NCI-H69 (cell line): Measurements from ENCODE around the gene PRKCZ.
"Not testable (repeated sequence)": the region's sequence is repeated elsewhere in the genome, so short reads cannot be mapped to it uniquely, and the experiment has no call there.

Experiments used
- DNase-seq: peaks from one replicate; lab custom pipeline; 2025; lab: John Stamatoyannopoulos, UW

Gene PRKCZ

DNA sequence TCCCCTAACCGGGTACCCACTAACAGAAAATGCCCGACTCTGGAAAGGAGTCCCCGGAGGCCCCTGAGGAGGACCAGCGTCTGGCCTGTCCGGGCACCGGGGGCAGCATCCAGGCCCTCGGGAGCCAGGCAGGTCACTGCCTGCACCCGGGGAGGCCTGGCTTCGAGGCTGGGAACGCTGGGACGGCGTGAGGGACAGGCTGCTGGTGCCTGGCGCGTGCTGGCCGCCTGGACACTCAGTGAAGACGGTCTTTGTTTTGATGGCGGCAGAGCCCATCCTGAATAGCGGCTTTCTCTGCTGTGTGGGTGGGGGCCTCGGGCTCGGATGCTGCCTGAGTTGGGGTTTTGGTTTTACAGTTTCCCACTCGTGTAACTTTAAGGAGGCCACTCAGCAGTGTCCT is 37.6 kb downstream of the PRKCZ start:
- DNase-seq = no peak

DNA sequence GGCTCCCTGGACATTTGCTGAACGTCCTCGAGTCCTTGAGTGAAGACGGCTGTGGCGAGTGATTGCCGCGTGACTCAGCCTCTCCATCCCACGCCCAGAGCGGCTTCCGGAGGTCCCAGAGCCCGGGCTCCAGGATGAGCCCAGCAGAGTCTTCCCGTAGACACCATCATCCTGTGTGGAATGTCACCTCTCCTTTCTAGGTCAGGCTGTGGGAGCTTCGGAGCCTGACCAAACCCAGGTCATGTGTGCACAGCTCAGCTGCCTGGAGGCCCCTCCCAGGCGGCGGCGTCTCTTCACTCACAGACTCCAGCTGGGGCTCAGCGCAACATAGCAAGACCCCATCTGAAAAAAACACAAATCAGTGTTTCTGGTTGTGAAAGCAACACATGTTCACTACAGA is 38.2 kb downstream of the PRKCZ start:
- DNase-seq = no peak

- no peak for DNase-seq
These were observed 38.8 kb downstream of the PRKCZ start for GRCh38 chr1:2089051-2089450.

- no peak for DNase-seq
These were observed 40.1 kb downstream of the PRKCZ start for GRCh38 chr1:2090216-2090890.

GRCh38 chr1:2091611-2092604 is 41.7 kb downstream of the PRKCZ start:
- peak; percentile 14 for DNase-seq

GRCh38 chr1:2093055-2093454 is 42.8 kb downstream of the PRKCZ start:
- no peak for DNase-seq

GRCh38 chr1:2093636-2094035 is 43.4 kb downstream of the PRKCZ start:
- no peak for DNase-seq

DNA sequence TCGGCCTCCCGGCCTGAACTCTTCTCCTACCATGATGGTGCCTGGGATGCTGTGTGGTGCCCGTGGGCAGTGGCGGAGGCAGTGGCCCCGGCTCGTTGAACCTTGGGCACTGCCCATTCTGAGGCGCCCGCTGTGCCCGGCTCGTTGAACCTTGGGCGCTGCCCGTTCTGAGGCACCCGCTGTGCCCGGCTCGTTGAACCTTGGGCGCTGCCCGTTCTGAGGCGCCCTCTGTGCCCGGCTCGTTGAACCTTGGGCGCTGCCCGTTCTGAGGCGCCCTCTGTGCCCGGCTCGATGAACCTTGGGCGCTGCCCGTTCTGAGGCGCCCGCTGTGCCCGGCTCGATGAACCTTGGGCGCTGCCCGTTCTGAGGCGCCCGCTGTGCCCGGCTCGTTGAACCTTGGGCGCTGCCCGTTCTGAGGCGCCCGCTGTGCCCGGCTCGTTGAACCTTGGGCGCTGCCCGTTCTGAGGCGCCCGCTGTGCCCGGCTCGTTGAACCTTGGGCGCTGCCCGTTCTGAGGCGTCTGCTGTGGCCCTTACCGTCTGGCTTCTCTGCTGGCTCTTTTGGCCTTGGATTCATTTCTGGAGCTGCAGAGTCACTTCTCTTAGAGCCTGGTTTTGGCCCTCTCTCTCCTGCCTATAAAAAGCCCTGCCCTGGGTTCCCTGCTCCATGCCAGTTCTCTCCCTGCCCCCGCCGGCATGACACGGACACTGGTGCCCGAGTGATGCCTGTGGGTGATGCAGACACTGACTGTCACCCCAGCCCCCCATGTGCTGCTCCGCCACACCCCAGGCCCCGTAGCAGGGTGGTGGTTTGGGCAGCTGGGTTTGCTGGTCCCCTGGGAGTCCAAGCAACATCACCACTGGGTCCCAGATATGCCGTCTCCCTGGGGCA is 44.3 kb downstream of the PRKCZ start:
- not testable (repeated sequence) for DNase-seq

DNA sequence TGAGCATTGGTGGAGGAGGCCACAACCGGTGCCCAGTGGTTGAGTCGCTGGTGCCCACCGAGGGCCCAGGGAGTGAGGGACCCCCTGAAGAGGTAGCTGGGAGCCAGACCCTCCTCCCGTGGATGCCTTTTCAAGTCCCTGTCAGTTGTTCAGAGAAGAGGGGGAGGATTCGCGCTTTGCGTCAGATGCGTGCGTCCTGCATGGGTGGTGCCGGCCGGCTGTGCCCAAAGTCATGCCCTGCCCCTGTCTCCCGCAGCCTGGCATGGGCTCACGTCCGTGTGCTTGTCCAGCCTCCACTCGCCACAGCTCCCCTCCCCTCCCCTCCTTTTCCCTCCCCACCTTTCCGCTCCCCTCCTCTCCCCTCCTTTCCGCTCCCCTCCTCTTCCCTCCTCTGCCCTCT is 45.2 kb downstream of the PRKCZ start:
- DNase-seq = no peak

DNA sequence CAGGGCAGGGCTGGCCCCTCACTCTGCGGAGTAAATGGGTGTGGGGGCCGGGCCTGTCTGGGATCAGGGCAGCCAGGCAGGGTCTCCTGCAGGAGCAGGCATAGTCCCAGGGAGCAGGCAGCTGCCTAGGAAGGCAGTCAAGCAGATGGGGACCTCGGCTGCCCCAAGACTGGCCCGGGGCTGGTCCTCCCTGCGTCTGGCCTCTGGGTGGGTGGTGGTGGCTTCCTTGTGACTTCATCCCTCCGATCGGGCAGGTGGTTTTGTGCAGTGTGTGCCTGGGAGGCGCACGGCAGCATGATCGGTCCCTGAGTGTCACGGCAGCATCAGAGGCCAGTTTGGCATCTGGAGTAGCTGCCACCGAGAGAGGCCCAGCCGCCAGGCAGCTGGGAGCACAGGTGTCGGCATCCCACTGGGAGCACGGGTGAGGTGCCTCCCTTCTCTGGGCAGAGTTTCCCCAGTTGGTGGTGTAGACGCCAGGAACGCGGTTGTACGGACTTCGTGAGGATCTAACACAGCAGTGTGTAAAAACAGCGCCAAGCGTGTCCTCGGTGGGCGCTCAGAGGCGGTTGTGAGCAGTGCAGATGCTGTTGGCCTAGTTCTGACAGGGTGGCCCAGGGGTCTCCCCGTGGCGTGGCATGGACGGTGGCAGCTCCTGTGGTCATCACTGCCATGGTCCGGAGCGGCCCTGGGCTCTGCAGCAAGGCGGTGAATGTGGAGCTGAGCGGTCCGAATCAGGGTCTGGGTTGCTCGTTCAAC is 45.9 kb downstream of the PRKCZ start:
- DNase-seq = no peak

DNA sequence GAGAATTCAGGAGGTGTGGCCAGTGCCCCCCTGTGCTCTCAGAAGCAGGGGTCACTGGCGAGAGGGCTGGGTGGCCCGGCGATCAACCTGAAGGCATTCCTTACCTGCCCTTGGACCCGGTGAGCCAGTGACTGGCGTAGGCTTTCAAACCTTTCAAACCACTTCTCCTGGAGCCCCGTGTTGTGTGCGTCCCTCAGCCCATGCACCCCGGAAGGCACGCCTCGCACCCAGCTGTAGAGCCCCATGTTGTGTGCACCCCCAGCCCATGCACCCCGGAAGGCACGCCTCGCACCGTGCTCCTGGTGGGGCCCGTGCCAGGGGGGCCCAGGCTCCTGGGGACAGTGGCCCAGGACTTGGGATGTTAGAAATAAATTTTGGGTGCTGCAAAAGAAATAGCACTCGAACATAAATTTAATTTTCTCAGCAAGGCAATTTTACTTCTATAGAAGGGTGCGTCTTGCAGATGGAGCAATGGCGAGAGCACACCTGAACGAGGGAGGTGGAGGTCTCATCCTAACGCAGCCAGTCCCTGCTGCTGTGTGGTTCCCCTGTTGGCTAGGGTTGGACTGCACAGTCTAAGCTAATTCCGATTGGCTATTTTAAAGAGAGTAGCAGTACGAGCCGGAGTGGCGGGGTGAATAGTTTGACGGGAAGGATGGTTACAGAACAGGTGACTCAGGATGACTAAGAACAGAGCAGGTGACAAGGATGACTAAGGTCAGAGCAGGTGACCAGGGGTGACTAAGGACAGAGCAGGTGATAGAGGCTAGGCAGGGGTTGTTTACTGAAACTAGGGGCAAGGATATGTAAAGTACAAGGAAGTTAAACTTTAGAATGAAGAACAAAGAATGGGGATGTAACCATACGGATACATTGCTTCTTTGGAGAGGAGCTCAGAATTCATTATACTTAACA is 47.4 kb downstream of the PRKCZ start:
- DNase-seq = no peak

- DNase-seq = no peak
These were observed 48.1 kb downstream of the PRKCZ start for GRCh38 chr1:2098301-2098698.

- DNase-seq = no peak
These were observed 48.9 kb downstream of the PRKCZ start for GRCh38 chr1:2098839-2099785.

DNA sequence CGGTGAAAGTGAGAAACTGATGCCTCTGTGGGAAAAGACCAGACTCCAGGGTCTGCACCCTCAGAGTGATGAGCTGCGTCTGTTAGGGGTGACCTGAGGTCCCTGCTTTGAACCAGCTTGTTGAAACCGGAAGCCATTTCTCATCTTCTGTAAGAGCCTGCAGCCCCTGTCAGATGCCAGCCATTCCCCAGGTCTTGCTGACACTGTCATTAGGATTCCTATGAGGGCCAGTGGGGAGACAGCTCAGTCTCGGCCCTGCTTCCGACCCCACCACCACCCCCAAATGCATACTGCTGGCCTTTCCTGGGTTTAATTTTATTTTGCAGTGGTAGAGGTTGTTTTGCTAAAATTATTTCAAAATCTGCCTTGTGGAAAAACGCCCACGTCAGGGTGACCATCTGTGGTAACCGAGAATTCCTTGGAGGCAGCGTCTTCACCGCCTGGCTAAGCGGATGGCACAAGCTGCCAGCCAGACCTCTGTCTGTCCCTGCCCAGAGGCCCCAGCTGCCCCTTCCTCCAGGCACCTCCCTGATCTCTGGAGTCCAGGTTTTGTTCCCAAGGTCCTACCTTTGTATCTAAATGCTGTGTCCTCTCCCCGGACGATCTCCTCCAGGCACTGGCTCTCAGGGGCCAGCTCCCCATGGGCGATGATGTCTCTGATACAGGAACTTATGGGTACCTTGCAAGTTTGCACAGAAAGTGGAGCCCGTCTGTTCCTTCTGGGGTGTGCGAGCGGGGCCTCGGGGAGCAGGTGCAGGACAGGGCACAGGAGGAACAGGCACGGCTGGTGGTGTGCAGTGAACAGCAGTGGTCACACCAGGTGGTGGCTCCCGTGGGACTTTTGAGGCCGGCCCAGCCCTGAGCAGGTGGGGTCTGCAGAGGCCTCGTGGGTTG is 49.9 kb downstream of the PRKCZ start:
- peak; percentile 4 for DNase-seq

- DNase-seq = no peak
These were observed 50.5 kb downstream of the PRKCZ start for GRCh38 chr1:2100780-2101108.

DNA sequence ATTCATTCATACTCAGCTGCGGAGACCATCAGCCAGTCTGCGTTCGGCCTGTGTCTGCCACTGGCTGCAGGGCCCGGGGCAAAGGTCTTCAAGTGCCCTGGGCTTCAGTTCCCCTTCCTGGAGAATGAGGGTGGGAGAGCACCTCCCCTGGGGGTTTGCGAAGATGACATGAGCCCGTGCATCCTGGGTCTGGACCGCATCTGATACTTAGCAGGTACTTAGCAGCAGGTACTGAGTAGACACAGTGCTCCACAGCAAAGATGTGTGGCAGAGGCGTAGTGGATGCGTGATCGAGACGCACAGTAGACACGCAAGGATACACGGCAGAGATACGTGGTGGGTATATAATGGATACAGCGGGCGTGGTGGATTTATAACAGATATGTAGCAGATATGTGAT is 51.3 kb downstream of the PRKCZ start:
- DNase-seq = no peak

DNA sequence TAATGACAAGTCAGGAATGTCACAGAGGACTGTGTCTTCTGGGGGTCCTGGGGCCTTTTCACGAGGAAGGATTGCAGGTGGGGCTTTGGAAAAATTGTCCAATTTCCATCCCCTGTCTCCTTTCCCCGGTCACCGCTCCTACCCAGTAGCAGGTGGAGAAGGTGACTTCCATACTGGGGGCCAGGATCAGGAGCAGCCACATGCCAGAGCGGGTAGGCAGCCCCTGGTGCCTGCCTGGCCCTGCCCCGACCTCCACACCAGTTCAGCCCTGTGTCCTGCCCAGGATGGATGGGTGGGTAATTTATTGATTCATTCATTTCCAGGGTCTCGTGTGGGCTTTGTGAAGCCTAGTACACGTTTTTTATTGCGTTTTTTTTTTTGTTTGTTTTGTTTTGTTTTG is 51.7 kb downstream of the PRKCZ start:
- no peak for DNase-seq

DNA sequence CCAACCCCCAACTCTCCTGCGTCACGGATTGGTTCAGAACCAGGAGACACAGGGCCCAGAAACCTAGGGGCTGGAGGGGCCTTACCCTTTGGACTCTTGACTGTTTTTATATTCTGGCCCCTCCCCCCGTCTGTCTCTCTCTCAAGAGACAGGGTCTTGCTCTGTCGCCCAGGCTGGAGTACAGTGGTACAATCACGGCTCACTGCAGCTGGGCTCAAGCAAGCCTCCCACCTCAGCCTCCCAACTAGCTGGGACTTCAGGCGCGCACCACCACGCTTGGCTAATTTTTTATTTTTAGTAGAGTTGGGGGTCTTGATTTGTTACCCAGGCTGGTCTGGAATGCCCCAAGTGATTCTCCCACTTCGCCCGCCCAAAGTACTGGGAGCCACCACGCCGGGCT is 52.5 kb downstream of the PRKCZ start:
- DNase-seq = no peak
